Measurements from ENCODE around the gene CPLANE1. TPM values are rescaled to one million over a fixed set of nuclear protein-coding genes. Genes with fewer than 3 reads are reported as not detected.

The CPLANE1 gene
- total and polyA plus RNA-seq, 2 donors (not counting 1 experiment from before 2014, with no cell fraction given) = 15.3 to 20.0 TPM

DNA sequence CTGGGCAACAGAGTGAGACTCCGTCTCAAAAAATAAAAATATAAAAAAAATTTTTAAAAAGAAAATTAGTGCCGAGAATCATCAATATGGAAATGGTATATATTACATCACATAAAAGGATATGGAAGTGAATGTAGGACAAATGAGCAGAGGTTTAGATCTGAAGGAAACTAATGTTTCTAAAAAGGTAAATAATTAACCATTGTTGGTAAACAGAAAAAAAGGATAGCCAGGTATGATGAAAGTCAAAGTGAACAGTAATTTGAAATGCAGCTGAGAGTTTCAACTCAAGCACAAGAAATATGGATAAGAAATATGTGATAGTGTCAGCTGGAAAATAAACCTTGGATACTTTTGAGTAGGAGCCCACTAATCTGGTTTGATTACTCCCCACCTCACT is 76.2 kb downstream of the CPLANE1 start:
- Histone ChIP-seq H3K4me1 (ENCODE audit: control insufficient read depth, extremely low read depth, insufficient read depth, low read length) (no peaks in the 10 kb centered on the region), H3K36me3 (ENCODE audit: control insufficient read depth, insufficient read depth, low read length) (peaks cover 8% of the 10 kb centered on the region), H2AFZ (ENCODE audit: low read length) (no peak overlapping the region), H3K4me2 (ENCODE audit: extremely low read depth, insufficient read depth, low read length) (no peak overlapping the region), H3K27ac (ENCODE audit: insufficient read depth, low read length) (no peak overlapping the region), H3K27me3 (ENCODE audit: control insufficient read depth, insufficient read depth, low read length) (no peaks in the 10 kb centered on the region), H3K4me3 (replicated peaks in 1 of 4; ENCODE audit: control extremely low read depth in 1 of 4, insufficient read depth in 1 of 4, low read depth in 3 of 4, low read length in 4 of 4) (no peak overlapping the region), H3K79me2 (ENCODE audit: control insufficient read depth, insufficient read depth, low read length) (no peaks in the 10 kb centered on the region), H4K20me1 (ENCODE audit: control insufficient read depth, extremely low read depth, insufficient read depth, low read length) (no peaks in the 10 kb centered on the region), H3K9ac (ENCODE audit: insufficient read depth, low read length) (no peak overlapping the region), H3K9me3 (ENCODE audit: control insufficient read depth, insufficient read depth, low read depth, low read length) (no peaks in the 10 kb centered on the region)
- TF ChIP-seq EZH2 (IDR thresholded peaks at IDR 0.05; ENCODE audit: low read length, missing control alignments) (no peak), CTCF (conservative IDR thresholded peaks at IDR 0.05 in 1 of 2, IDR thresholded peaks at IDR 0.05 in 1 of 2; ENCODE audit: low read depth in 1 of 2, low read length in 2 of 2) (no peak)
- no peak for DNase-seq (ENCODE audit: low read depth in 2 of 2)

- Histone ChIP-seq H2AFZ (ENCODE audit: low read length) (no peak overlapping the region), H3K4me3 (replicated peaks in 1 of 4; ENCODE audit: control extremely low read depth in 1 of 4, insufficient read depth in 1 of 4, low read depth in 3 of 4, low read length in 4 of 4) (no peak overlapping the region), H3K9ac (ENCODE audit: insufficient read depth, low read length) (no peak overlapping the region), H3K4me1 (ENCODE audit: control insufficient read depth, extremely low read depth, insufficient read depth, low read length) (no peaks in the 10 kb centered on the region), H3K27me3 (ENCODE audit: control insufficient read depth, insufficient read depth, low read length) (no peaks in the 10 kb centered on the region), H3K79me2 (ENCODE audit: control insufficient read depth, insufficient read depth, low read length) (no peaks in the 10 kb centered on the region), H3K9me3 (ENCODE audit: control insufficient read depth, insufficient read depth, low read depth, low read length) (no peaks in the 10 kb centered on the region), H4K20me1 (ENCODE audit: control insufficient read depth, extremely low read depth, insufficient read depth, low read length) (no peaks in the 10 kb centered on the region), H3K27ac (ENCODE audit: insufficient read depth, low read length) (no peak overlapping the region), H3K4me2 (ENCODE audit: extremely low read depth, insufficient read depth, low read length) (no peak overlapping the region), H3K36me3 (ENCODE audit: control insufficient read depth, insufficient read depth, low read length) (peaks cover 8% of the 10 kb centered on the region)
- no peak for DNase-seq (ENCODE audit: low read depth in 2 of 2)
- TF ChIP-seq CTCF (conservative IDR thresholded peaks at IDR 0.05 in 1 of 2, IDR thresholded peaks at IDR 0.05 in 1 of 2; ENCODE audit: low read depth in 1 of 2, low read length in 2 of 2) (no peak), EZH2 (IDR thresholded peaks at IDR 0.05; ENCODE audit: low read length, missing control alignments) (no peak)
Measured at GRCh38 chr5:37170856-37171255, 78.3 kb downstream of the CPLANE1 start.

DNA sequence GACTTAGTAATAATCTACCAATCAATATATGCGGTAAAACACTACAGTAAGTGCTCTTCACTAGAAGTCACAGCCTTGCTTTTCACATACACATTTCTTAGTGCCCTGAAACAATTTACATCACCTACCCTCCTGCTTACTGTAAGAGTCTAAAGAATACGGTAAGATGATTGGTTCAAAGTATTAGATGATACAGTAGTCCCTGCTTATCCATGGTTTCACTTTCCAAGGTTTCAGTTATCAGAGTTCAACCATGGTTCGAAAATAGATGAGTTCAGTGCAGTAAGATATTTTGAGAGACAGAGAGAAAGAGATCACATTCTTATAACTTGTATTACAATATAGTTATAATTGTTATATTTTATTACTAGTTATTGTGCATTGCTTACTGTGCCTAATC is 83.0 kb downstream of the CPLANE1 start:
- no peak for TF ChIP-seq EZH2 (IDR thresholded peaks at IDR 0.05; ENCODE audit: low read length, missing control alignments)
- no peak for TF ChIP-seq CTCF (conservative IDR thresholded peaks at IDR 0.05 in 1 of 2, IDR thresholded peaks at IDR 0.05 in 1 of 2; ENCODE audit: low read depth in 1 of 2, low read length in 2 of 2)
- H3K4me1 ChIP-seq (ENCODE audit: control insufficient read depth, extremely low read depth, insufficient read depth, low read length) = no peaks in the 10 kb centered on the region
- no peak overlapping the region for H3K4me2 ChIP-seq (ENCODE audit: extremely low read depth, insufficient read depth, low read length)
- no peak overlapping the region for H3K27ac ChIP-seq (ENCODE audit: insufficient read depth, low read length)
- H3K9ac ChIP-seq (ENCODE audit: insufficient read depth, low read length) = no peak overlapping the region
- no peak overlapping the region for H3K4me3 ChIP-seq (replicated peaks in 1 of 4; ENCODE audit: control extremely low read depth in 1 of 4, insufficient read depth in 1 of 4, low read depth in 3 of 4, low read length in 4 of 4)
- no peaks in the 10 kb centered on the region for H3K79me2 ChIP-seq (ENCODE audit: control insufficient read depth, insufficient read depth, low read length)
- no peaks in the 10 kb centered on the region for H3K27me3 ChIP-seq (ENCODE audit: control insufficient read depth, insufficient read depth, low read length)
- H3K9me3 ChIP-seq (ENCODE audit: control insufficient read depth, insufficient read depth, low read depth, low read length) = no peaks in the 10 kb centered on the region
- DNase-seq (ENCODE audit: low read depth in 2 of 2) = no peak
- H4K20me1 ChIP-seq (ENCODE audit: control insufficient read depth, extremely low read depth, insufficient read depth, low read length) = no peaks in the 10 kb centered on the region
- H2AFZ ChIP-seq (ENCODE audit: low read length) = no peak overlapping the region
- H3K36me3 ChIP-seq (ENCODE audit: control insufficient read depth, insufficient read depth, low read length) = peaks cover 6% of the 10 kb centered on the region

All from fibroblast of lung (primary cell).